Transverse colon (tissue), 4 donors: ENCODE data around the gene AVP. TPM values are rescaled to one million over a fixed set of nuclear protein-coding genes. Genes with fewer than 3 reads are reported as not detected.
"Not testable (repeated sequence)": the region's sequence is repeated elsewhere in the genome, so short reads cannot be mapped to it uniquely, and the experiment has no call there.

Experiments used
- DNase-seq: peaks from one replicate; pipeline ENCODE4 v3.0.0-alpha.2; 2019
- H3K27ac ChIP-seq, 4 donors: fragments of 200-600 bp; sonication (generic); 2 replicates each; pipeline ENCODE4 v1.5.1; 2016 to 2018; ENCODE audit warnings: inconsistent platforms in 4 of 4
- H3K27me3 ChIP-seq: fragments of 200-600 bp; sonication (generic); 2 replicates; pipeline ENCODE4 v1.5.1; 2017; ENCODE audit warnings: inconsistent platforms
- H3K36me3 ChIP-seq, 4 donors: fragments of 200-600 bp; sonication (generic); 2 replicates each; pipeline ENCODE4 v1.5.1; 2017 to 2019; ENCODE audit warnings: inconsistent platforms in 4 of 4
- H3K4me1 ChIP-seq, 4 donors: fragments of 200-600 bp; sonication (generic); 2 replicates each; pipeline ENCODE4 v1.5.1; 2017 to 2020; ENCODE audit warnings: inconsistent platforms in 4 of 4
- H3K4me3 ChIP-seq, 4 donors: fragments of 200-600 bp; sonication (generic); 1 replicate in 1 of 4; 2 replicates in 3 of 4; pipeline versions ENCODE4 v1.5.1 to v1.6.1; 2017 to 2019; ENCODE audit warnings: inconsistent platforms in 4 of 4
- H3K9me3 ChIP-seq, 2 donors: fragments of 200-600 bp; sonication (generic); 2 replicates each; pipeline ENCODE4 v1.5.1; 2017 to 2019; ENCODE audit warnings: inconsistent platforms in 2 of 2
- EP300 ChIP-seq: sonication (generic); formaldehyde crosslinking; IDR thresholded peaks from one replicate; pipeline ENCODE4 v1.6.1; 2017; ENCODE audit warnings: antibody characterized with exemption, low read depth
- POLR2A ChIP-seq: fragments of 450-650 bp; IDR thresholded peaks from one replicate; pipeline ENCODE4 v1.6.1; 2016; ENCODE audit warnings: antibody characterized with exemption, mild to moderate bottlenecking, moderate library complexity
- POLR2AphosphoS5 ChIP-seq, 3 donors: sonication (generic); formaldehyde crosslinking; IDR thresholded peaks; one replicate each; pipeline ENCODE4 v1.6.1; 2016; ENCODE audit warnings: antibody characterized with exemption in 3 of 3
- WGBS, 2 donors: methylation state at CpG; one replicate each; pipeline ENCODE4 v1.1.5; 2018; ENCODE audit warnings: low coverage in 1 of 2; 5-methylcytosine and 5-hydroxymethylcytosine counted together
- in situ Hi-C, 4 donors: fragments of 200-750 bp; cut with MboI; loops; one replicate each; pipeline versions ENCODE4 v1.15.0 to v1.15.1; 2017; ENCODE audit warnings: low sequenced_read_pairs in 3 of 4, low pct_ligation_motif_present in 1 of 4, low pct_unique_long_range_greater_than_20kb in 1 of 4
- intact Hi-C: fragments of 100-400 bp; cut with DNase I; formaldehyde crosslinking; loops from one replicate; pipeline ENCODE4 v1.15.1; 2023; ENCODE audit warnings: low total_unique reads
- total RNA-seq, 4 donors: library from RNA; depleted of rRNA; stranded (reverse); fragments of >200 nt; gene quantifications; one replicate each; pipeline ENCODE4 v1.1.0, GENCODE V29; 2016
- TF ChIP-seq, protein P1 (sequence below), 5 experiments: fragments of 200-600 bp in 3 of 5; fragments of 450-650 bp in 2 of 5; sonication (generic) in 3 of 5; IDR thresholded peaks; 1 replicate in 2 of 5; 2 replicates in 3 of 5; pipeline ENCODE4 v1.5.1; 2016 to 2017; ENCODE audit warnings: antibody characterized with exemption in 5 of 5, inconsistent platforms in 3 of 5, mild to moderate bottlenecking in 2 of 5, moderate library complexity in 1 of 5

Gene AVP
- total RNA-seq, 4 donors from 2014 or later: not detected

DNA sequence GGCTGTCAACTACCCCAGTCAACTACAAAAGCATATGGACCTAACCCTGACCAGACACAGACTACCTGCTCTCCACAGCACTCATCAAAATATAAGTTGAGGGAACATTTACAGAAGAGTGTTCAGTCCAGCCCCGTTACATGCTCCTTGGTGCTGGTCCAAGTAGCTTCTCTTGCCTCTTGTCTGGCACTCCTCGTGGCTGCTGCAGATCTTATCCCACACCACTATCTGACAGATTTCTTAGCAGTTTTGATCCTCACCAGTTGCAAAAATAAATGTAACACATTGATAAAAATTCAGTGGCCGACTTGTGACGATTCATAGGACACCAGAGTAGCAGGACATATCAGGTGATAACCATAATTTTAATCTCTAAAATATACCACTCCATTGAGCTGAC, 44.6 kb upstream of the AVP start:
- H3K4me3 ChIP-seq: no peak overlapping the region
- in situ Hi-C loops: no loop called here
- intact Hi-C loops: no loop called here
- H3K9me3 ChIP-seq: no peaks in the 10 kb centered on the region
- 60 to 87% methylated on average over 2 to 4 of the region's 4 CpGs for WGBS, 2 donors
- no peaks in the 10 kb centered on the region for H3K36me3 ChIP-seq
- TF ChIP-seq POLR2A (no peak), POLR2AphosphoS5 (IDR thresholded peaks at IDR 0.05) (no peak), EP300 (no peak)
- TF ChIP-seq, protein P1, sequence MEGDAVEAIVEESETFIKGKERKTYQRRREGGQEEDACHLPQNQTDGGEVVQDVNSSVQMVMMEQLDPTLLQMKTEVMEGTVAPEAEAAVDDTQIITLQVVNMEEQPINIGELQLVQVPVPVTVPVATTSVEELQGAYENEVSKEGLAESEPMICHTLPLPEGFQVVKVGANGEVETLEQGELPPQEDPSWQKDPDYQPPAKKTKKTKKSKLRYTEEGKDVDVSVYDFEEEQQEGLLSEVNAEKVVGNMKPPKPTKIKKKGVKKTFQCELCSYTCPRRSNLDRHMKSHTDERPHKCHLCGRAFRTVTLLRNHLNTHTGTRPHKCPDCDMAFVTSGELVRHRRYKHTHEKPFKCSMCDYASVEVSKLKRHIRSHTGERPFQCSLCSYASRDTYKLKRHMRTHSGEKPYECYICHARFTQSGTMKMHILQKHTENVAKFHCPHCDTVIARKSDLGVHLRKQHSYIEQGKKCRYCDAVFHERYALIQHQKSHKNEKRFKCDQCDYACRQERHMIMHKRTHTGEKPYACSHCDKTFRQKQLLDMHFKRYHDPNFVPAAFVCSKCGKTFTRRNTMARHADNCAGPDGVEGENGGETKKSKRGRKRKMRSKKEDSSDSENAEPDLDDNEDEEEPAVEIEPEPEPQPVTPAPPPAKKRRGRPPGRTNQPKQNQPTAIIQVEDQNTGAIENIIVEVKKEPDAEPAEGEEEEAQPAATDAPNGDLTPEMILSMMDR (IDR thresholded peaks at IDR 0.05): no peak
- no peaks in the 10 kb centered on the region for H3K27me3 ChIP-seq
- no peak for DNase-seq
- H3K4me1 ChIP-seq: no peaks in the 10 kb centered on the region
- no peak overlapping the region for H3K27ac ChIP-seq

DNA sequence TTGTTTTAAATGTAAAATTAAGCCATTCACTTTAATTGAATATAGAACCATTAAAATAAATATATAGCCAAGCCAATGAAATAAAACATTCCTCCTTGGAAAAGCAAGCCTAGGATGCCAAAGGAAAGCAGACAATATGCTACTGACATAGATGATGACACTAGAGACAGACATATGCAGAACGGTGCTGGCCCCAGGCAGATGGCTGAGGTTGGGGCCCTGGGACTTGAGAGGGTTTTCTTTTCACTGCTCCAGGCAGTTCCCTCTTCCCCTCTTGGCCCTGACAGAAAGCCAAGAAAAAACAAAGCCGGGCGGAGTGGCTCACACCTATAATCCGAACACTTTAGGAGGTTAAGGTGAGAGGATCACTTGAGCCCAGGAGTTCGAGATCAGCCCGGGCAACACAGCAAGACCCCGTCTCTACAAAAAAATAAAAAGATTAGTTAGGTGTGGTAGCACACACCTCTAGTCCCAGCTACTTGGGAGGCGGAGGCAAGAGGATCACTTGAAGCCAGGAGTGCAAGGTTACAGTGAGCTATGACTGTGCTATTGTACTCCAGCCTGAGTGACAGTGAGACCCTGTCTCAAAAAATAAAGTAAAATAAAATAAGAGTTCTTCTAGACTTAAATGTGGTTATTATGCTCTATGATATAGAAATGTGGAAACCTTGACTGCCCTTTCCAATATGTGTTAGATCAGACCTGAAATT, 43.9 kb upstream of the AVP start:
- Histone ChIP-seq H3K4me3 (no peak overlapping the region), H3K9me3 (no peaks in the 10 kb centered on the region), H3K4me1 (no peaks in the 10 kb centered on the region), H3K27me3 (no peaks in the 10 kb centered on the region), H3K36me3 (no peaks in the 10 kb centered on the region), H3K27ac (no peak overlapping the region)
- WGBS, 2 donors: 81 to 86% methylated on average over 8 of the region's 8 CpGs
- no peak for DNase-seq
- TF ChIP-seq, protein P1 (IDR thresholded peaks at IDR 0.05): no peak
- TF ChIP-seq EP300: no peak
- TF ChIP-seq POLR2AphosphoS5 (IDR thresholded peaks at IDR 0.05): no peak
- TF ChIP-seq POLR2A: no peak
- in situ Hi-C loops: no loop called here
- intact Hi-C loops: no loop called here

DNA sequence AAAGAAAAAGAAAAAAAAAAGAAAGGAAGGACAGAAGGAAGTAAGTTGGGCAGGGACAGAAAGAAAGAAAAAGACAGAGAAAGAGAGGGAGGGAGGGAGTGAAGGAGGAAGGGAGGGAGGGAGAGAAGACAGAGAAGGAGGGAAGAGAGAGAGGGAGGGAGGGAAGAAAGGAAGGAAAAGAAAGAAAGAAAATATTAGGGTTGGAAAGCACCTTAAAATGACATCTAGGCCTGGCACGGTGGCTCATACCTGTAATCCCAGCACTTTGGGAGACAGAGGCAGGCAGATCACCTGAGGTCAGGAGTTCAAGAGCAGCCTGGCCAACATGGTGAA, 42.0 kb upstream of the AVP start:
- WGBS, 2 donors: 87 to 100% methylated on average over 1 of the region's 1 CpG
- H3K4me3 ChIP-seq: no peak overlapping the region
- no peaks in the 10 kb centered on the region for H3K4me1 ChIP-seq
- H3K27ac ChIP-seq: no peak overlapping the region
- no peaks in the 10 kb centered on the region for H3K27me3 ChIP-seq
- H3K36me3 ChIP-seq: peaks cover 0 to 13% (median 4%) of the 10 kb centered on the region in 4 donors
- TF ChIP-seq, protein P1 (IDR thresholded peaks at IDR 0.05): no peak
- DNase-seq: no peak
- intact Hi-C loops (no loop called here), in situ Hi-C loops (no loop called here)
- no peaks in the 10 kb centered on the region for H3K9me3 ChIP-seq

DNA sequence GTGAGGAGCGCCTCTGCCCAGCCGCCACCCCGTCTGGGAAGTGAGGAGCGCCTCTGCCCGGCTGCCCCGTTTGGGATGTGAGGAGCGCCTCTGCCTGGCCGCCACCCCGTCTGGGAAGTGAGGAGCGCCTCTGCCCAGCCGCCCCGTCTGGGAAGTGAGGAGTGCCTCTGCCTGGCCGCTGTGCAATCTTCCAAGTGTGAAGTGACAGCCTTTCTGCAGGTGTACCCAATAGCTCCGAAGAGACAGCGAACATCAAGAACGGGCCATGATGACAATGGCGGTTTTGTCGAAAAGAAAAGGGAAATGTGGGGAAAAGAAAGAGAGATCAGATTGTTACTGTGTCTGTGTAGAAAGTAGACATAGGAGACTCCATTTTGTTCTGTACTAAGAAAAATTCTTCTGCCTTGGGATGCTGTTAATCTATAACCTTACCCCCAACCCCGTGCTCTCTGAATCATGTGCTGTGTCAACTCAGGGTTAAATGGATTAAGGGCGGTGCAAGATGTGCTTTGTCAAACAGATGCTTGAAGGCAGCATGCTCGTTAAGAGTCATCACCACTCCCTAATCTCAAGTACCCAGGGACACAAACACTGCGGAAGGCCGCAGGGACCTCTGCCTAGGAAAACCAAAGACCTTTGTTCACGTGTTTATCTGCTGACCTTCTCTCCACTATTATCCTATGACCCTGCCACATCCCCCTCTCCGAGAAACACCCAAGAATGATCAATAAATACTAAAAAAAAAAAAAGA, 41.4 kb upstream of the AVP start:
- H3K27ac ChIP-seq, H3K4me3 ChIP-seq, intact Hi-C loops, H3K9me3 ChIP-seq, DNase-seq, H3K27me3 ChIP-seq, in situ Hi-C loops, H3K4me1 ChIP-seq: not testable (repeated sequence)
- peaks cover 0 to 18% (median 4%) of the 10 kb centered on the region in 4 donors for H3K36me3 ChIP-seq
- WGBS, 2 donors: 87% methylated on average over 24 of the region's 25 CpGs; no CpG with 5 or more reads in 1 of the 2 donors

DNA sequence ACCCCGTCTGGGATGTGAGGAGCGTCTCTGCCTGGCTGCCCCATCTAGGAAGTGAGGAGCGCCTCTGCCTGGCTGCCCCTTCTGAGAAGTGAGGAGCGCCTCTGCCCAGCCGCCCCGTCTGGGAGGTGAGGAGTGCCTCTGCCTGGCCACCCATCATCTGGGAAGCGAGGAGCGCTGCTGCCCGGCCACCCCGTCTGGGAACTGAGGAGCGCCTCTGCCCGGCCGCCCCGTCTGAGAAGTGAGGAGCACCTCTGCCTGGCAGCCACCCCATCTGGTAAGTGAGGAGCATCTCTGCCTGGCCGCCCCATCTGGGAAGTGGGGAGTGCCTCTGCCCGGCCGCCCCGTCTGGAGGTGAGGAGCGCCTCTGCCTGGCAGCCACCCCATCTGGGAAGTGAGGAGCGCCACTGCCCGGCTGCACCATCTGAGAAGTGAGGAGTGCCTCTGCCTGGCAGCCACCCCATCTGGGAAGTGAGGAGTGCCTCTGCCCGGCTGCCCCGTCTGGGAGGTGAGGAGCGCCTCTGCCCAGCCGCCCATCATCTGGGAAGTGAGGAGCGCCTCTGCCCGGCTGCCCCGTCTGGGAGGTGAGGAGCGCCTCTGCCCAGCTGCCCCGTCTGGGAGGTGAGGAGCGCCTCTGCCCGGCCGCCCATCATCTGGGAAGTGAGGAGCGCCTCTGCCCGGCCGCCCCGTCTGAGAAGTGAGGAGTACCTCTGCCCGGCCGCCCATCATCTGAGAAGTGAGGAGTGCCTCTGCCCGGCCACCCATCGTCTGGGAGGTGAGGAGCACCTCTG, 40.4 kb upstream of the AVP start:
- H3K4me1 ChIP-seq, H3K4me3 ChIP-seq, H3K27me3 ChIP-seq, in situ Hi-C loops, DNase-seq, intact Hi-C loops, H3K9me3 ChIP-seq, H3K27ac ChIP-seq: not testable (repeated sequence)
- WGBS, 2 donors: 93% methylated on average over 34 of the region's 41 CpGs; no CpG with 5 or more reads in 1 of the 2 donors
- peaks cover 0 to 21% (median 4%) of the 10 kb centered on the region in 4 donors for H3K36me3 ChIP-seq

DNA sequence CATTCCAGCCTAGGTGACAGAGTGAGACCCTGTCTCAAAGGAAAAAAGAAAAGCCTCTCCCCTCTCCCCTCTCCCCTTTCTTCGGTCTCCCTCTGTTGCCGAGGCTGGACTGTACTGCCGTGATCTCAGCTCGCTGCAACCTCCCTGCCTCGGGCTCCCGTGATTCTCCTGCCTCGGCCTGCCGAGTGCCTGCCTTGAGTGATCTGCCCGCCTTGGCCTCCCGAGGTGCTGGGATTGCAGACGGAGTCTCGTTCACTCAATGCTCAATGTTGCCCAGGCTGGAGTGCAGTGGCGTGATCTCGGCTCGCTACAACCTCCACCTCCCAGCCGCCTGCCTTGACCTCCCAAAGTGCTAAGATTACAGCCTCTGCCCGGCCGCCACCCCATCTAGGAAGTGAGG, 39.6 kb upstream of the AVP start:
- in situ Hi-C loops, intact Hi-C loops: not testable (repeated sequence)

More for the DNA sequence above, 39.6 kb upstream of the AVP start:
- H3K4me1 ChIP-seq, H3K4me3 ChIP-seq, H3K27me3 ChIP-seq, DNase-seq, H3K9me3 ChIP-seq, H3K27ac ChIP-seq: not testable (repeated sequence)
- WGBS, 2 donors: 96 to 100% methylated on average over 2 to 17 of the region's 18 CpGs
- peaks cover 0 to 21% (median 4%) of the 10 kb centered on the region in 4 donors for H3K36me3 ChIP-seq
